ENCODE data around the gene TSEN54.
A peak's percentile ranks its signal among the peaks of the same experiment; 100 is the strongest.

Gene TSEN54

GRCh38 chr17:75524970-75525805 lies 8.9 kb downstream of the TSEN54 start, which contains the start of gene LLGL2:
Gene LLGL2 (plus strand): TSS chr17:75525697. CDS start chr17:75543427, 17,730 bp downstream.
- TF ChIP-seq POLR2A (IDR thresholded peaks at IDR 0.05; ENCODE audit: low read length) (no peak), GATA1 (IDR thresholded peaks at IDR 0.05; ENCODE audit: low read depth, low read length) (no peak)
- DNase-seq, result peak; percentile 84 to 88

GRCh38 chr17:75525806-75526554 lies 9.7 kb downstream of the TSEN54 start:
- no peak for TF ChIP-seq GATA1 (IDR thresholded peaks at IDR 0.05; ENCODE audit: low read depth, low read length)
- TF ChIP-seq POLR2A (IDR thresholded peaks at IDR 0.05; ENCODE audit: low read length), result no peak
- DNase-seq, result no peak

- DNase-seq, result no peak
- TF ChIP-seq POLR2A (IDR thresholded peaks at IDR 0.05; ENCODE audit: low read length) (no peak), GATA1 (IDR thresholded peaks at IDR 0.05; ENCODE audit: low read depth, low read length) (no peak)
These were observed 10.4 kb downstream of the TSEN54 start for GRCh38 chr17:75526555-75527270.

- TF ChIP-seq GATA1 (IDR thresholded peaks at IDR 0.05; ENCODE audit: low read depth, low read length) (no peak), POLR2A (IDR thresholded peaks at IDR 0.05; ENCODE audit: low read length) (no peak)
- DNase-seq, result no peak
These were observed 14.8 kb downstream of the TSEN54 start for GRCh38 chr17:75530837-75531720.

- TF ChIP-seq GATA1 (IDR thresholded peaks at IDR 0.05; ENCODE audit: low read depth, low read length), result no peak
- TF ChIP-seq POLR2A (IDR thresholded peaks at IDR 0.05; ENCODE audit: low read length), result no peak
- DNase-seq, result no peak
These were observed 15.4 kb downstream of the TSEN54 start for GRCh38 chr17:75531721-75532072.

GRCh38 chr17:75535119-75535537 lies 18.8 kb downstream of the TSEN54 start:
- peak; percentile 50 to 52 for DNase-seq
- TF ChIP-seq POLR2A (IDR thresholded peaks at IDR 0.05; ENCODE audit: low read length), result no peak
- no peak for TF ChIP-seq GATA1 (IDR thresholded peaks at IDR 0.05; ENCODE audit: low read depth, low read length)

GRCh38 chr17:75535871-75536270 lies 19.5 kb downstream of the TSEN54 start:
- no peak for DNase-seq
- TF ChIP-seq GATA1 (IDR thresholded peaks at IDR 0.05; ENCODE audit: low read depth, low read length), result no peak
- TF ChIP-seq POLR2A (IDR thresholded peaks at IDR 0.05; ENCODE audit: low read length), result no peak

- TF ChIP-seq GATA1 (IDR thresholded peaks at IDR 0.05; ENCODE audit: low read depth, low read length) (no peak), POLR2A (IDR thresholded peaks at IDR 0.05; ENCODE audit: low read length) (no peak)
- DNase-seq, result no peak
These were observed 20.0 kb downstream of the TSEN54 start for GRCh38 chr17:75536366-75536765.

GRCh38 chr17:75539967-75540729 lies 23.8 kb downstream of the TSEN54 start:
- no peak for TF ChIP-seq GATA1 (IDR thresholded peaks at IDR 0.05; ENCODE audit: low read depth, low read length)
- no peak for TF ChIP-seq POLR2A (IDR thresholded peaks at IDR 0.05; ENCODE audit: low read length)

GRCh38 chr17:75540923-75541503 lies 24.7 kb downstream of the TSEN54 start:
- no peak for DNase-seq
- TF ChIP-seq GATA1 (IDR thresholded peaks at IDR 0.05; ENCODE audit: low read depth, low read length) (no peak), POLR2A (IDR thresholded peaks at IDR 0.05; ENCODE audit: low read length) (no peak)

More at GRCh38 chr17:75539967-75540729, 23.8 kb downstream of the TSEN54 start:
- DNase-seq, result no peak

GRCh38 chr17:75542229-75542628 lies 25.9 kb downstream of the TSEN54 start:
- TF ChIP-seq GATA1 (IDR thresholded peaks at IDR 0.05; ENCODE audit: low read depth, low read length), result no peak
- no peak for TF ChIP-seq POLR2A (IDR thresholded peaks at IDR 0.05; ENCODE audit: low read length)
- DNase-seq, result no peak

GRCh38 chr17:75542728-75543336 lies 26.5 kb downstream of the TSEN54 start:
- TF ChIP-seq GATA1 (IDR thresholded peaks at IDR 0.05; ENCODE audit: low read depth, low read length), result no peak
- DNase-seq, result no peak

All from erythroblast (primary cell).